Hematopoietic multipotent progenitor cell (in vitro differentiated cells): Measurements from ENCODE around the gene GATAD2A. TPM values are rescaled to one million over a fixed set of nuclear protein-coding genes. Genes with fewer than 3 reads are reported as not detected.
"Not testable (repeated sequence)": the region's sequence is repeated elsewhere in the genome, so short reads cannot be mapped to it uniquely, and the experiment has no call there.

Experiments used
- DNase-seq, 3 donors: peaks; one replicate each; pipeline ENCODE4 v3.0.0-alpha.2; 2011 to 2015; ENCODE audit warnings: low read depth in 2 of 3, low spot score in 2 of 3
- total RNA-seq: library from RNA; depleted of rRNA; stranded (reverse); fragments of >200 nt; gene quantifications from one replicate; pipeline ENCODE4 v1.2.3, GENCODE V29; 2012

The GATAD2A gene, protein sequence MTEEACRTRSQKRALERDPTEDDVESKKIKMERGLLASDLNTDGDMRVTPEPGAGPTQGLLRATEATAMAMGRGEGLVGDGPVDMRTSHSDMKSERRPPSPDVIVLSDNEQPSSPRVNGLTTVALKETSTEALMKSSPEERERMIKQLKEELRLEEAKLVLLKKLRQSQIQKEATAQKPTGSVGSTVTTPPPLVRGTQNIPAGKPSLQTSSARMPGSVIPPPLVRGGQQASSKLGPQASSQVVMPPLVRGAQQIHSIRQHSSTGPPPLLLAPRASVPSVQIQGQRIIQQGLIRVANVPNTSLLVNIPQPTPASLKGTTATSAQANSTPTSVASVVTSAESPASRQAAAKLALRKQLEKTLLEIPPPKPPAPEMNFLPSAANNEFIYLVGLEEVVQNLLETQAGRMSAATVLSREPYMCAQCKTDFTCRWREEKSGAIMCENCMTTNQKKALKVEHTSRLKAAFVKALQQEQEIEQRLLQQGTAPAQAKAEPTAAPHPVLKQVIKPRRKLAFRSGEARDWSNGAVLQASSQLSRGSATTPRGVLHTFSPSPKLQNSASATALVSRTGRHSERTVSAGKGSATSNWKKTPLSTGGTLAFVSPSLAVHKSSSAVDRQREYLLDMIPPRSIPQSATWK
- total RNA-seq = 47.1 TPM

DNA sequence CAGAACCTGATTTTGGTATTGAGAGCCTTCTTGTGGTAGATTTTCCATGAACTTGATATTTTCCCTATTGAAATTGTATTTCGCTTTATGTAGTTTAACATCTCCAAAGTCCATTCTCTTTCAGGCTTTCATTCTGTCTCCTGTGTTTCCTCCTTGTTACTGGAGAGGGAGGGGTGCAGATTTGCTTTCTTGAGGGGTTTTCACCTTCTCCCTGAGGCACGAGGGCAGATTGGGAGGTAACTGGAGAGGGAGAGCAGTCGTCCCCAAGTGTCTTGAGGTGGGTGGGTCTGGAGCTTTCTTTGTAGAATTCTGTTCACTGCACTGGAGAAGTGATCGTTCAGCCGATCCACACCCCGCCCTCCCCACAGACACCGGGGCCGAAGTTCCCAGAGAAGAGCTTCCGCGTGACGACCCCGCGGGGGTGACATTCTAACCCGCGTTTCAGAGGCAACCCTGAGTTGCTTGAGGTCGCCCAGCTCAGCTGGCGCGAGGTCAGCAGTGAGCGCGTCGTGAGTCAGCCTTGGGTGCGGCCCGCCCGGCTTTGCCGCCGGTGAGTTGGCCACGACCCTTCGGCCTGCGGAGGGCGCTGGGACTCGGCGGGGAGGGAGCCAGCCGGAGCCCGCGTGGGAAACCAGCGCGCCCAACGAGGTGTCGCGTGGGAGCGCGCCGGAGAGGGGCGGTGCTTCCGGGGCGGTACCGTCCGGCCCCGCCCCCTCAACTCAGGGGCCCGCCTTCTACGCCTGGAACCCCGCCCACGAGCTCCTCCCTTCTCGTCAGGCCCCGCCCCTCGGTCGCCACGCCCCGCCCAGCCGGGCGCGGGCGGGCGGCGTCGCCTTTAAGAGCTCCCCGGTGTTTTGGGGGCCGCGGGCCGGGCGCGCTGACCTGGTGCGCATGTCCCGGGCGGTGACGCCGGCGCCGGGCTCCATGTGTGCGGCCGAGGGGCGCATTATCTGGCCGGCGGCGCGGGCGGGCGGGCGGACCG is at the start of gene GATAD2A:
Gene GATAD2A (plus strand): TSS at position 797 of the 982 bp plus-strand sequence. CDS start 59,671 bp downstream, outside the sequence.
- peak; percentile 91 to 93 (median 92) for DNase-seq

DNA sequence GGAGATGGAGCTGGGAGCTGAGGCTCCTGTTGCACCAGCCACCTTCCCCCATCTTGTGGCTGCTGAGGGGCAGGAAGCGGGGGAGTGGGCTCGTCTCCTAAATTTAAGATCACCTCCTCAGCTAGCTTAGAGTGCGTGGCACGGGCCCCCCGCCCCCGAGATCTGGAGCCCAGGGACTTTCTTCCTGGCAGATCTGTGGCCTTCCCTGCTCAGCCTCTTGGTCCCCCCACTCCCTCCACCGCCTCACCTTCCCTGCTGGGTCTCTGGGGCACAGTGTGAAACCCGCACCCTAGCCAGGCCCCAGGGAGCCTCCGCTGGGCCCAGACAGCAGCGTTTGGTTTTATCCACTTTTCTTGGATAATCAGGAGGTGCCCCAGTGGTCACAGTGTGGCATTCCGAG is 49.0 kb upstream of the GATAD2A start:
- no peak for DNase-seq

DNA sequence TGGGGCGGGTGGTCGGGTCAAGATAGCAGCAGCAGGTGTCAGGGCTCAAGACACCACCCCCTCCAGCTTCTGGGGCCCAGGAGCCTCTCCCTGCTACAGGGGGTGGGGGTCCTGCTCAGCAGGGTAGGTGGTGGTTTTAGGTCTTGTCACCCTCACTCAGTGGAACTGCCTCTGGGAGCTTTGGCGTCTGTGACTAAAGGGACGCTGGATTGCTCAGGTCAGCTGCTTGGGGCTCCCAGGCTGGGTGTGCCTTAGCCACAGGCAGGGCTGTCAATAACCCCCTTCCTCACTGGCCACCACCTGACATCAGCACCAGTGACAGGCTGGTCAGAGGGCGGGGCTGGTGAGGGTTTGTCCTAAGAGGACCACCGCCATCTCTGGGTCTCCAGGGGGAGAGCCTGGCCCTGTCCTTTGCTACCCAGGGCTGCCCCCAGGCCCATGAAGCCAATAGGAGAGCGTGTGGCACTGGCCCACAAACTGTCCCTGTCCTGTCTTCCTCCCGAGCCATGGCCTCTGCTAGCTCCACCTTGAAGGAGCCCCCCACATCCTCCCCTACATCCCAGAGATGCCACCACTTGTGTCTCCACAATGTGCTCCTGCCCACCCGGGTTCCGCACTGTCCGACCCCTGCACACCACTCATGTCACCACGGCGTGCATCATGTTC is 48.4 kb upstream of the GATAD2A start:
- DNase-seq = no peak

DNA sequence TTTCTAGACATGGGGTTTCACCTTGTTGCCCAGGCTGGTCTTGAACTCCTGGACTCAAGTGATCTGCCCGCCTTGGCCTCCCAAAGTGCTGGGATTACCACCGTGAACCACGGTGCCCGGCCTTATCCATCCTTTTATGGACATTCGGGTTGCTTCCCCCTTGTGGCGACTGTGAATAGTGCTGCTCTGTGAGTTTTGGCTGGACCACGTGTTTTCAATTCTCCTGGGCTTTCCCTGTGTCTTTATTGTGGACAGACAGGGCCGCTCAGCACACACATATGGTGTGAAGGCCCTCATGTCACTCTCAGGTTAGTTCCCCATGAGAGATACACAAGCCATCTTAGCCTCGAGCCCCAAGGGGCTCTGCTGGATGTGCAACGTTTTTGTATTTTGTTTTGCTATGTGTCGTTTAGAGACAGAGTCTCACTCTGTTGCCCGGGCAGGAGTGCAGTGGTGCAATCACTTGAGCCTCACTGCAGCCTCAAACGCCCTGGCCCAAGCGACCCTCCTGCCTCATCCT is 44.3 kb upstream of the GATAD2A start:
- peak; percentile 53 to 84 (median 80) for DNase-seq

DNA sequence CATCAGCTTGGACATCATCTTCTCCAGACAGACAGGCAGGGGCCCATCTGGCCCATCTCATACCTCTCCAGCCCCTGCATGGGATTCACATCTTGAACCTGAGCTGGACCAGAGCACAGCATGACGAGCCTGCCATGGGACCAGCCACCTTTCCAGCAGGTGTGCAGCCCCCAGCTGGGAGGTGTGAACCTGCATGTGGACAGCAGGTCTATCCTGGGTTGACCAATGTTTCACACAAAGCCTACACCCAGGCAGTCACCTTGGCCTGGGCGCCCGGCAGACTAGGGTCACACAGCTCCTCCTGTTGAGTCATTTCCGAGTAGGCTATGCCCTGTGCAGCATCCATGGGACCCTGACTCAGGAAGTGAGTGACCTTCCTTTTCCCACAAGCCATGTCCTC is 43.4 kb upstream of the GATAD2A start:
- no peak for DNase-seq

DNA sequence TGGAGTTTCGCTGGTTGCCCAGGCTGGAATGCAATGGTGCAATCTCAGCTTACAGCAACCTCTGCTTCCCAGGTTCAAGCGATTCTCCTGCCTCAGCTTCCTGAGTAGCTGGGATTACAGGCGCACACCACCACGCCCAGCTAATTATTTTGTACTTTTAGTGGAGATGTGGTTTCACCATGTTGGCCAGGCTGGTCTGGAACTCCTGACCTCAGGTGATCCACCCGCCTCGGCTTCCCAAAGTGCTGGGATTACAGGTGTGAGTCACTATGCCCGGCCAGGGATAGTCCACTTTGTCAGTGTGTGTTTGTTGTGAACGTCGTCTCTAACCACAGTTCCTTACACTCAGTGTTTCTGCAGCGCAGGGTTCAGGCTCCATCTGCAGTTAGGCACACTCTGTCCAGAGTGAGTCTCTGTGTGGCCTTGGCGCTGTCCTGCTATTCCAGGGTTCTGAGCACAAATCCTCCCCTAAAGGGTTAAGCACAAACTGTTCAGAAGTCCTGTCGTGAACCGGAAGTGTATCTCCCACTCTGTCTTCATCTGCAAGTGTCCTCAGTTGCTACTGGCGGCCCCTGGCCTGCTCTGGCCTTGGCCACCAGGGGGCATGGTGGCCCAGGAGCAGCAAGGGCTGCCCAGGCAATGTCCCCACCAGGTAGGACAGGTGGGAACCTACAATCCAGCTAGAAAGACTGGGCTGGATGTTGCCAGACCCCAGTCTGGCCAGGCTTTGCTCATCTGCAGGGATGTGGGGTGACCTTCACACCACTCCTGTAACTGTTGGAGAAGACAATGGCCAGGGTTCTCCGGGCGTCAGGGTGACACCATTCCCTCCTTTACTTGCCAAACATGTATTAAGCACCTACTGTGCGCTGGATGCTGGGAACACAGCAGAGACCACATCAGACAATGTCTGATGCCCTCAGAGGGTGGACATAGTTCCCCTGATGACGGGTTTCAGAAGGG is 38.8 kb upstream of the GATAD2A start:
- DNase-seq = peak; percentile 54 to 59 (median 57)

DNA sequence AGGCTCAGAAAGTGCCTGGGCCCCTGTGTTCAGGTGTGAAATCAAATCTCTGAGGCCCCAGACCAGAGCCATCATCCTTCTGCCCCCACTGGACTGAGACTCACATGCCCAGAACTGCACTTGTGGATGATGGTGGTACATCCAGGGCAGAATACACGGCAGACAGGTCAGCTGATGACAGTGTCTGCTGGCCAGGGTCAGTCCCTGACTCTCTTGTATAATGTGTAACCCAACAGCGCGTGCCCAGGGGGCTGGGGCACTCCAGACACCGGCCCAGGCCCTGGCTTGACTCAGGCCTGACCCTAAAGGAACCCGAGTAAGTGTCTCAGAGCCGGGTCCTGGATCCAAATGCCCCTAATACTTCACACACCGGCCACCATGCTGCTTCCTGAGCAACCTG is 37.4 kb upstream of the GATAD2A start:
- no peak for DNase-seq

DNA sequence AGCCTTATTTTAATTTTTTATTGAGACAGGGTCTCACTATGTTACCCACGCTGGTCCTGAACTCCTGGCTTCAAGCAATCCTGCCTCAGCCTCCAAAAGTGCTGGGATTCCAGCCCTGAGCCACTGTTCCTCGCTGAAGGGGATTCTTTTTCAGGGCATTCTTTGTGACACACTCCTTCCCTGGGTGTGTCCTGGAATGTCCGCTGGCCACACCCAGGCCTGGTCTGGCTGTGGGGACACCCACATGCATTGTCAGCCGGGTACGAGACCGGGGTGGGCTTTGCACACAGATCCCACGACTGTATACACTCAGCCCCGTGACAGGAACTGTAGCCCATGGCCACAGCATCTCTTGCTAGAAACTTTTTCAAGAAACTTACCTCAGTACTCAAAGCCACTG is 34.4 kb upstream of the GATAD2A start:
- no peak for DNase-seq

DNA sequence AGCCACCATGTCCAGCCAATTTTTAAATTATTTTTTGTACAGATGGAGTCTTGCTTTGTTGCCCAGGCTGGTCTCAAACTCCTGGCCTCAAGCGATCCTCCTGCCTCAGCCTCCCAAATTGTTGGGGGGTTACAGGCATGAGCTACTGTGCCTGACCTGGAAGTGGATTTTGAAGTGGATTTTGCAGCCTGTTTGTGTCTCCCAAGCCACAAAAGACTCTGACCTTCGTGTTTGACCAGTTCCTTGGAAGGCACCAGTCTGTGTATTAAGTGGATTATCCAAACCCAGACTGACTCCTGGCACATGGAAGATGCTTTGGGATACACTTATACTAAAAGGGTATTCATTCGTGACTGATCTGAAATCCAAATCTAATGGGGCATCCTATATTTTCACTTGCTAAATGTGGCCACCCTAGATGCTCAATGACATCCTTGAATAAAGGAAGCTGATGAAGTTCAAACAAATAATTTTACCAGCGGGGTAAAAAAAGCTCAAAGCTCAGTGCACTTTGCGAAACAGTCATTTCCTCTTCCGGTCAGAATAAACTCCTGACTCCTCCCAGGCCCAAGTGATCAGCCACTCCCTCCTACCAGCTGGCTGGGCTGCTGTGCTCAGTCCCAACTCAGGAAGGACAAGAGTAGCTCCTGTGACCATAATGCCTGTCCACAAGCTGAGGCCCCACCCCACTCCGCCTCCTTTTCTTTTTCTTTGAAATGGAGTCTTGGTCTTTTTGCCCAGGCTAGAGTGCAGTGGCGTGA is 32.6 kb upstream of the GATAD2A start:
- DNase-seq = peak in 2 of 3 donors; percentile 73 to 76

DNA sequence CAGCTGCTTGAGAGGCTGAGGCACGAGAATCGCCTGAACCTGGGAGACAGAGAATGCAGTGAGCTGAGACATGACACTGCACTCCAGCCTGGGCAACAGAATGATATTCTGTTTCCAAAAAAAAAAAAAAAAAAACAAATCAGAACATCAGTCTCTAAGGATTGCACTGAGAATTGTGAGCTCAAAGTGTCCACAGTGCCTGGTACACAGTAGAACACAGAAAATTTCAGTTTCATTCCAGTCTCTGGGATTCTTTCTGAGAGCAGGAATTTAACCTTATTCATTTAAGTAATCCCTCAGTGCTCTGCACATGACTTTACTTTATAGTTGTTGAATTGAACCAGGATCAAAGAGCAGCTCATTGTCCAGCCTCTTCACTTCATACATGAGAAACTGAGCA is 25.9 kb upstream of the GATAD2A start:
- no peak for DNase-seq

DNA sequence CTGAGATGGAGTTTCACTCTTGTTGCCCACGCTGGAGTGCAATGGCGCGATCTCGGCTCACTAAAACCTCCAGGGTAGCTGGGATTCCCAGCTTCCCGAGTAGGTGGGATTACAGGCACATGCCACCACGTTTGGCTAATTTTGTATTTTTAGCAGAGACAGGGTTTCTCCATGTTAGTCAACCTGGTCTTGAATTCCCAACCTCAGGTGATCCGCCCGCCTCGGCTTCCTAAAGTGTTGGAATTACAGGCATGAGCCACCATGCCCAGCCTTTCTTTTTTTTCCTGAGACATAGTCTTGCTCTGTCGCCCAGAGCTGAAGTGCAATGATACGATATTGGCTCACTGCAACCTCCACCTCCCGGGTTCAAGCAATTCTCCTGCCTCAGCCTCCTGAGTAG is 25.2 kb upstream of the GATAD2A start:
- not testable (repeated sequence) for DNase-seq

DNA sequence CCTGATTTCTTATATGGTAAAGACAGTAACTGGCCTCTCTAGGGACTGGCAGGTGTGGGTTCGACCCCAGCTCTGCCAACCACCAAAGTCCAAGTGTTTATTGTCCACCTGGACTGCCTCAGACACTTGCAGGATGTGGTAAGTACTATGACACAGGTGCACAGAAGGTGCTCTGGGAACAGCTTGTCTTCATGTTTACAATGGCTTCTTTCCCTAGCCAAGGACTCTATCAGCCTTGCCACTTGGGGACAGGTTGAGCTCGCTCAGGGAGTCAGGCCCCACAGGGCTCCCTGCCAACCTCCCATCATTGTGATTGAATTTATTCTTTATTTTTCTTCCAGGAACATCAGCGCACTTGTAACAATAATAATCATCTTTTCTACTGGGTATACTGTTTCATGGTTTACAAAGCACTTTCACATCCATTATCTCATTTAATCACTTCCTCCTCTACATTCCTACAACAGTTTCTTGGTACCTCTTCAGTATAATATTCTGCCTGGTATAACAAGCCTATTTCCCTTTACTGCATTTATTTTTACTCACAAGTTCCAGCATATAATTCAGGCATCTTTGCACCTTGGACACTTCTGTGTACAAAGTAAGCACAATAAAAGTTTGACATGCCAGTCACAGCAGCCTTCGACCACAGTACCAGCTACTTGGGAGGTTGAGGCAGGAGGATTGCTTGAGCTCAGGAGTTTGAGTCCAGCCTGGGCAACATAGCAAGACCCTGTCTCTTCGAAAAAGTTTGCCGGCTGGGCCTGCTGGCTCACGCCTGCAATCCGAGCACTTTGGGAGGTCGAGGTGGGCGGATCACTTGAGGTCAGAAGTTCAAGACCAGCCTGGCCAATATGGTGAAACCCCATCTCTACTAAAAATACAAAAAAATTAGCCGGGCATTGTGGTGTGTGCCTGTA is 24.2 kb upstream of the GATAD2A start:
- no peak for DNase-seq

DNA sequence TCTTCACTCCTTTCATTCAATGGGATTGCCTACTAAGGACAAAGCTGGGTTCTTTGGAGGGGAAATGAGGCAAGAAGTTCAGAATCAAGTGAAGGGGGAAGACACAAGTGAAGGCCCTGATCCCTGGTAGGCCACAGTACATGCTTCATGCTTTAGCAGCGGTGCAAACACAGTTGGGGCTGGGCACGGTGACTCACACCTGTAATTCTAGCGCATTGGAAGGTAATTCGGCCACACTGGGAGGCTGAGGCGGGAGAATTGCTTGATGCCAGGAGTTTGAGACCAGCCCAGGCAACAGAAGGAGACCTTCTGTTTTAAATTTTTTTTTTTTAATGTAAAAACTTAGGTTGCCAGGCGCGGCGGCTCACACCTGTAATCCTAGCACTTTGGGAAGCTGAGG is 23.4 kb upstream of the GATAD2A start:
- DNase-seq = no peak

DNA sequence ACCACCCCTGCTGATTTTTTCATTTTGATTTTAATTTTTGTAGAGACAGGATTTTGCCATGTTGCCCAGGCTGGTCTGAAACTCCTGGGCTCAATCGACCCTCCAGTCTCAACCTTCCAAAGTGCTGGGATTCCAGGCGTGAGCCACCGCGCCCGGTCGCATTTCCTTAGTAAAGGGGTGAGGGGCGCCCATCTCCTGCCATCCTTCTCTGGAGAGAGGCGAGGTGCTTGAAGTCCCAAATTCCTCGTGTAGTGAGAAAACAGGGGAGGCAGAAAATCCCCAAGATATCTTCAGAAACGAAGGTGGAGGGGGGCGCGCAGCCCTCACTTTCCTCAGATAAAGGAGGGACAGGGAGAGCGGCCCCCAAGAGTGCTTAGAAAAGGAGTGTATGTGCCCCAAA is 21.0 kb upstream of the GATAD2A start:
- DNase-seq = no peak

DNA sequence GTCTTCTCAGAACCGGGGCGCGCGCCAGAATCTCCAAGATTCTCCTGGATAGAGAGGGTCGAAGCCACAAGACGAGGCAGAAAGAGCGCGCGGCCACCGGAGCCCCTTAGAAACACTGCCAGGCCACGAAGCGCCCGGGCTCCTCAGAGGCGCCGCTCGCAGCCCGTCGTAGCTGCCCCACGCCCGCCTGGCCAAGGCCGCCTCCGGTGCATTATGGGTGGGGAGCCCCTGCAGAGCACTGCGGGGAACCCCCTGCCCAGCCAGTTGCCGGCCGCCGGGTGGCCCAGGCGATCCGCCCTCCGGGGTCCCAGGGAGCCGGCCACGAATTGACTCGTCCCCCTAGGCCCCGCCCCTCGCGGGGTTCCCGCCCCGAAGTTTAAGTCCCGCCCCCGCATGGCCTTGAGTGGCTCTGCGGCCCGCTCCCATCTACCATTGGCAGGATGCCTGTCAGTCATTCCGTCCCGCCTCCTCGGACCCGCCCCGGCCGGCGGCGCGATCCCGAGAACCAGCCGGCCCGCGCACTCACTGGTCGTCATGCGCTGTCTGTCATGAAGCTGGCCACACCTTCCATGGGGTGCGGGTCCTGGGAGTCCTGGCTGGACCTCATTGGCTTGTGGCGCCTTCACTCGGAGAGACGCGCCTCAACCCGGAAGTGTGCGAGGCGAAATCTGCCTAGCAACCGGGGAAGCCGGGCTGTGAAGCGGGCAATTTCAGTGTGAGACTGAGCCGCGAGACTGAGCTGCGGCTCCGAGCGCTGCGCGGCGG is 20.2 kb upstream of the GATAD2A start:
- peak; percentile 97 to 100 (median 99) for DNase-seq
